Neural cell (in vitro differentiated cells): ENCODE measurements around the gene HIC2.
"Not testable (repeated sequence)": the region's sequence is repeated elsewhere in the genome, so short reads cannot be mapped to it uniquely, and the experiment has no call there.

Source experiments
- CTCF ChIP-seq: fragments of 450-650 bp; IDR thresholded peaks from 2 replicates; pipeline ENCODE4 v1.5.1; 2014; ENCODE audit warnings: antibody characterized with exemption, mild to moderate bottlenecking, moderate library complexity; ENCODE audit not compliant: poor library complexity, severe bottlenecking
- POLR2AphosphoS5 ChIP-seq: IDR thresholded peaks from 2 replicates; pipeline ENCODE4 v1.6.1; 2012
- SMC3 ChIP-seq: fragments of 450-650 bp; conservative IDR thresholded peaks from 2 replicates; pipeline ENCODE4 v1.6.1; 2014; ENCODE audit warnings: antibody characterized with exemption, mild to moderate bottlenecking, moderate library complexity; ENCODE audit not compliant: poor library complexity

GRCh38 chr22:21389480-21389879 is 27.7 kb upstream of the HIC2 start:
- TF ChIP-seq CTCF, SMC3, POLR2AphosphoS5: not testable (repeated sequence)
